SIG-M5 treated with dmso at 0.1 percent for 504 hours (cell line): Measurements from ENCODE around the gene RAB42.

ENCODE experiments used
- DNase-seq: peaks from one replicate; lab custom pipeline; 2025; ENCODE audit not compliant: unreplicated experiment; lab: John Stamatoyannopoulos, UW

The RAB42 gene

DNA sequence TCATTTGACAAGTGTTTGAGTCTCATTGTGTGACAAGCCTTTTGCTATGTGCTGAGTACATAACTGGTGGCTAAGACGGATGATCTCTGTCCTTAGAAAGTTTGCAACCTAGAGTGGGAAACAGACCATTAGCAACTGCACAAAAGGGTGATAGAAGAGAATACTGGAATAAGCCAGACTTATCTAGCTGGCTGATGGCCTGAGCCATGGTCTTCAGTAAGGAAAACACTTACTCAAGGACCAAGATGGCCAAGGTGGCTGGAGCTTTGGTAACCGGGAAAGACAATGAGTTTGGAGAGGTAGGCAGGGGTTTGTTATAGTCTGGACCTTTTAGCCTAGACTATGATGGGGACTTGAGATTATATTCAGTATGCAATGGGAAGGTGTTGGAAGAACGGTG is 52.4 kb downstream of the RAB42 start:
- DNase-seq, result no peak
